ENCODE results near the gene SWSAP1. TPM values are rescaled to one million over a fixed set of nuclear protein-coding genes. Genes with fewer than 3 reads are reported as not detected.

SWSAP1 gene
- polyA plus RNA-seq, 1 experiment = 0.88 TPM

- no peak within 1 kb of the TSS for H3K4me3 ChIP-seq (ENCODE audit: low read depth, low read length)
- DNase-seq (ENCODE audit: low read depth, low spot score) = no peak
- POLR2A ChIA-PET = no interaction called here
These were observed 44.4 kb downstream of the SWSAP1 start, which contains the start of gene RGL3 for GRCh38 chr19:11418549-11419506. RGL3 (minus strand) TSS chr19:11419314; CDS start chr19:11419278, 36 bp downstream.

GRCh38 chr19:11420429-11421370 is 46.2 kb downstream of the SWSAP1 start:
- H3K27ac ChIP-seq (ENCODE audit: low read depth, low read length) = no peak overlapping the region
- CTCF ChIA-PET = interaction anchor here (0.6 to 1.9 kb wide), 5 partner anchors 14 to 128 kb away, joined by 3 to 9 read pairs (median 5); partner anchors contain the start of genes ODAD3 and PRKCSH
- no peak for DNase-seq (ENCODE audit: low read depth, low spot score)
- POLR2A ChIA-PET = interaction anchor here (0.6 kb wide), 1 partner anchor 15 kb away, joined by 9 read pairs; no protein-coding TSS in a partner anchor
- TF ChIP-seq CTCF (IDR thresholded peaks at IDR 0.05; ENCODE audit: low read depth, low read length) = no peak
- peak overlapping the region; percentile 22; the same call in 1 of the 2 replicates for H3K4me3 ChIP-seq (ENCODE audit: low read depth, low read length)
- H3K9me3 ChIP-seq (ENCODE audit: control insufficient read depth, insufficient read depth, low read length) = peaks cover 17% of the 10 kb centered on the region; the same call in 1 of the 2 replicates
- peaks cover 69% of the 10 kb centered on the region for H3K27me3 ChIP-seq (ENCODE audit: control insufficient read depth, insufficient read depth, low read length)

More at GRCh38 chr19:11418549-11419506, 44.4 kb downstream of the SWSAP1 start, which contains the start of gene RGL3:
- H3K27ac ChIP-seq (ENCODE audit: low read depth, low read length) = no peak within 1 kb of the TSS
- TF ChIP-seq CTCF (IDR thresholded peaks at IDR 0.05; ENCODE audit: low read depth, low read length) = no peak
- peaks cover 65% of the 10 kb centered on the region for H3K27me3 ChIP-seq (ENCODE audit: control insufficient read depth, insufficient read depth, low read length)
- peaks cover 13% of the 10 kb centered on the region; the same call in 1 of the 2 replicates for H3K9me3 ChIP-seq (ENCODE audit: control insufficient read depth, insufficient read depth, low read length)
- CTCF ChIA-PET = interaction anchor here (0.6 to 1.5 kb wide), 4 partner anchors 12 to 42 kb away, joined by 3 to 5 read pairs (median 4); partner anchors contain the start of gene PRKCSH

GRCh38 chr19:11421371-11422098 is 47.1 kb downstream of the SWSAP1 start:
- DNase-seq (ENCODE audit: low read depth, low spot score) = no peak
- TF ChIP-seq CTCF (IDR thresholded peaks at IDR 0.05; ENCODE audit: low read depth, low read length) = no peak
- Histone ChIP-seq H3K27ac (ENCODE audit: low read depth, low read length) (no peak overlapping the region), H3K9me3 (ENCODE audit: control insufficient read depth, insufficient read depth, low read length) (peaks cover 23% of the 10 kb centered on the region; the same call in 1 of the 2 replicates), H3K27me3 (ENCODE audit: control insufficient read depth, insufficient read depth, low read length) (peaks cover 65% of the 10 kb centered on the region), H3K4me3 (ENCODE audit: low read depth, low read length) (no peak overlapping the region)
- POLR2A ChIA-PET = interaction anchor here (0.5 kb wide), 1 partner anchor 104 kb away, joined by 5 read pairs; no protein-coding TSS in a partner anchor
- CTCF ChIA-PET = interaction anchor here (1.7 to 1.9 kb wide), 2 partner anchors 14 to 127 kb away, joined by 9 read pairs; partner anchors contain the start of genes ODAD3 and PRKCSH
